PC-9 (cell line): Measurements from ENCODE around the gene RHOC. TPM values are rescaled to one million over a fixed set of nuclear protein-coding genes. Genes with fewer than 3 reads are reported as not detected.

ENCODE experiments used
- BruUV-seq: library from RNA; stranded (reverse); fragments of 400-500 nt; replicated peaks from 2 replicates; lab custom pipeline; 2021; lab: Mats Ljungman, UMichigan
- CTCF ChIA-PET: fragments of 300-600 bp; sonication (Branson Sonifier 250); formaldehyde crosslinking; loops from one replicate; lab custom pipeline; 2022; ENCODE audit warnings: antibody characterized with exemption; lab: Charles Lee
- POLR2A ChIA-PET: fragments of 300-600 bp; sonication (Branson Sonifier 250); formaldehyde crosslinking; loops from one replicate; lab custom pipeline; 2022; ENCODE audit warnings: antibody characterized with exemption; ENCODE audit not compliant: unreplicated experiment; lab: Charles Lee
- DNase-seq, 2 experiments: peaks; one replicate each; pipeline versions ENCODE4 v3.0.0 to v3.0.0-alpha.2; 2015 to 2022; ENCODE audit warnings: mixed read lengths in 1 of 2
- H2AFZ ChIP-seq: fragments of 200-600 bp; sonication (generic); 2 replicates; pipeline ENCODE4 v1.8.1; 2017; ENCODE audit warnings: antibody characterized with exemption
- H3F3A ChIP-seq: fragments of 200-600 bp; sonication (generic); 2 replicates; pipeline ENCODE4 v1.8.1; 2017; ENCODE audit warnings: antibody characterized with exemption, mild to moderate bottlenecking, low read depth; ENCODE audit not compliant: insufficient read depth
- H3K27ac ChIP-seq: fragments of 200-600 bp; sonication (generic); 2 replicates; pipeline ENCODE4 v1.6.1; 2016; ENCODE audit warnings: mixed run types
- H3K27me3 ChIP-seq: fragments of 200-600 bp; sonication (generic); 2 replicates; pipeline ENCODE4 v1.6.1; 2016; ENCODE audit warnings: low read depth, mixed run types; ENCODE audit not compliant: insufficient read depth
- H3K36me3 ChIP-seq: fragments of 200-600 bp; sonication (generic); 2 replicates; pipeline ENCODE4 v1.6.1; 2016; ENCODE audit warnings: low read depth, mixed run types
- H3K4me1 ChIP-seq: fragments of 200-600 bp; sonication (generic); replicated peaks from 2 replicates; pipeline ENCODE4 v1.6.1; 2016; ENCODE audit warnings: mixed run types; ENCODE audit not compliant: insufficient read depth
- H3K4me2 ChIP-seq: fragments of 200-600 bp; sonication (generic); 2 replicates; pipeline ENCODE4 v1.6.1; 2017; ENCODE audit warnings: mixed run types
- H3K4me3 ChIP-seq: fragments of 200-600 bp; sonication (generic); 2 replicates; pipeline ENCODE4 v1.6.1; 2016; ENCODE audit warnings: mixed run types
- H3K79me2 ChIP-seq: fragments of 200-600 bp; sonication (generic); 2 replicates; pipeline ENCODE4 v1.6.1; 2017; ENCODE audit warnings: low read depth, mixed run types
- H3K9me2 ChIP-seq: fragments of 200-600 bp; sonication (generic); 2 replicates; pipeline ENCODE4 v1.8.1; 2017; ENCODE audit warnings: mild to moderate bottlenecking; ENCODE audit not compliant: insufficient read depth
- H3K9me3 ChIP-seq: fragments of 200-600 bp; sonication (generic); 2 replicates; pipeline ENCODE4 v1.8.1; 2016; ENCODE audit warnings: low read depth; ENCODE audit not compliant: insufficient read depth
- H4K20me1 ChIP-seq: fragments of 200-600 bp; sonication (generic); 2 replicates; pipeline ENCODE4 v1.8.1; 2017; ENCODE audit not compliant: insufficient read depth
- EZH2 ChIP-seq: fragments of 200-600 bp; sonication (generic); IDR thresholded peaks from 2 replicates; pipeline ENCODE4 v1.8.0; 2017; ENCODE audit warnings: antibody characterized with exemption, low read depth
- intact Hi-C: fragments of 100-400 bp; cut with micrococcal nuclease; formaldehyde crosslinking; loops from one replicate; pipeline ENCODE4 v1.10.0; 2022; ENCODE audit not compliant: unreplicated experiment
- total RNA-seq: library from RNA; stranded (reverse); gene quantifications from 2 replicates; pipeline ENCODE4 v1.2.3, GENCODE V29; 2021
- TF ChIP-seq, protein P1 (sequence below): fragments of 200-600 bp; sonication (generic); conservative IDR thresholded peaks from 2 replicates; pipeline ENCODE4 v1.6.1; 2017; ENCODE audit warnings: mixed run types, antibody characterized with exemption, mild to moderate bottlenecking, moderate library complexity

Gene RHOC
- total RNA-seq, 1 experiment from 2014 or later = 200 TPM

DNA sequence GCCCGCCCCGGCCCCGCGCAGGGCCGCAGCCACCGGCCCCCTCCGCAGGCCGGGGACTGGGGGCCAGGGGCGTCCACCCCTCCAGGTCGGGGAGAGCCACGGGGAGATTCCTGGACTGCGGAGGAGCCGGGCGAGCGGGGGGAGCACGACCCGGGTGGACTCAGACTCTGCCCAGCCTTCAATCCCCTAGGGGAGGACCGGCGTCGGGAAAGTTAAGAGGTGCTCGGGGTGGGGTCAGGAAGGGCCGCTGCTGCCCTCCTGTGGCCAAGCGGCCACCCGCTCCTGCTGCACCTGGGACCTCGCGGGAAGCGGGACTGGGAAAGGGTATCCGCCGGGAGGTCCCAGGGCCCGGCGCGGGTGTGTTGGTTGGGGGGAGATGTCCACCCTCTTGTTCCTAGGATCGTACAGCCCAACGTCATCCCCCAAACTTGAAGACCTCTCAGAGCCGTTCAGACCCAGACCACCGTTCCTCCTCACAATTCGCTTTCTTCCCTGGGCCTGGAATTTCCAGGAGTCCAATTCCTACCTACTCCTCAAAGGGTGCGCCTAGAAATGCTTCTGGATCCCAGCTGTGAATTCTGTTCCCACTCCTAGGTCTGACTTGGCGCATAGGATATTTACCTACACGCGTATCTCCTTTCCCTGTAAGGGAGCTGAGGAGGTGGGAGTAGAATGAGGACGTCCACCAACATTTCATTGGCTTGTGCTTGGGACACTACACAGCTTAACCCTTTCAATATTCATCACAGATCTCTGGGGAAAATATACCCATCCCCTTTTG is 484 bp upstream of the RHOC start:
- TF ChIP-seq EZH2 = no peak
- TF ChIP-seq, protein P1, sequence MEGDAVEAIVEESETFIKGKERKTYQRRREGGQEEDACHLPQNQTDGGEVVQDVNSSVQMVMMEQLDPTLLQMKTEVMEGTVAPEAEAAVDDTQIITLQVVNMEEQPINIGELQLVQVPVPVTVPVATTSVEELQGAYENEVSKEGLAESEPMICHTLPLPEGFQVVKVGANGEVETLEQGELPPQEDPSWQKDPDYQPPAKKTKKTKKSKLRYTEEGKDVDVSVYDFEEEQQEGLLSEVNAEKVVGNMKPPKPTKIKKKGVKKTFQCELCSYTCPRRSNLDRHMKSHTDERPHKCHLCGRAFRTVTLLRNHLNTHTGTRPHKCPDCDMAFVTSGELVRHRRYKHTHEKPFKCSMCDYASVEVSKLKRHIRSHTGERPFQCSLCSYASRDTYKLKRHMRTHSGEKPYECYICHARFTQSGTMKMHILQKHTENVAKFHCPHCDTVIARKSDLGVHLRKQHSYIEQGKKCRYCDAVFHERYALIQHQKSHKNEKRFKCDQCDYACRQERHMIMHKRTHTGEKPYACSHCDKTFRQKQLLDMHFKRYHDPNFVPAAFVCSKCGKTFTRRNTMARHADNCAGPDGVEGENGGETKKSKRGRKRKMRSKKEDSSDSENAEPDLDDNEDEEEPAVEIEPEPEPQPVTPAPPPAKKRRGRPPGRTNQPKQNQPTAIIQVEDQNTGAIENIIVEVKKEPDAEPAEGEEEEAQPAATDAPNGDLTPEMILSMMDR = peak; percentile 93
- DNase-seq = peak; percentile 84 to 90
- intact Hi-C loops = loop anchor here (1.0 to 10.0 kb wide), 4 partner anchors 88 to 317 kb away; partner anchors contain the start of genes CAPZA1 and ST7L
- Histone ChIP-seq H3K4me2 (peak overlapping the region; percentile 74), H3K27me3 (no peaks in the 10 kb centered on the region), H3K36me3 (peaks cover 7% of the 10 kb centered on the region), H3K4me1 (peaks cover 38% of the 10 kb centered on the region), H3F3A (peaks cover 24% of the 10 kb centered on the region), H3K9me3 (no peaks in the 10 kb centered on the region), H2AFZ (peak overlapping the region; percentile 70), H3K79me2 (peaks cover 34% of the 10 kb centered on the region), H4K20me1 (no peaks in the 10 kb centered on the region), H3K27ac (no peak overlapping the region), H3K9me2 (no peaks in the 10 kb centered on the region), H3K4me3 (peak overlapping the region; percentile 87)
- ChIA-PET CTCF (interaction anchor here (0.5 to 1.0 kb wide), 4 partner anchors 33 to 156 kb away, joined by 3 to 5 read pairs (median 4); partner anchors contain the start of gene MOV10), POLR2A (no interaction called here)
- no TSS peak for BruUV-seq

DNA sequence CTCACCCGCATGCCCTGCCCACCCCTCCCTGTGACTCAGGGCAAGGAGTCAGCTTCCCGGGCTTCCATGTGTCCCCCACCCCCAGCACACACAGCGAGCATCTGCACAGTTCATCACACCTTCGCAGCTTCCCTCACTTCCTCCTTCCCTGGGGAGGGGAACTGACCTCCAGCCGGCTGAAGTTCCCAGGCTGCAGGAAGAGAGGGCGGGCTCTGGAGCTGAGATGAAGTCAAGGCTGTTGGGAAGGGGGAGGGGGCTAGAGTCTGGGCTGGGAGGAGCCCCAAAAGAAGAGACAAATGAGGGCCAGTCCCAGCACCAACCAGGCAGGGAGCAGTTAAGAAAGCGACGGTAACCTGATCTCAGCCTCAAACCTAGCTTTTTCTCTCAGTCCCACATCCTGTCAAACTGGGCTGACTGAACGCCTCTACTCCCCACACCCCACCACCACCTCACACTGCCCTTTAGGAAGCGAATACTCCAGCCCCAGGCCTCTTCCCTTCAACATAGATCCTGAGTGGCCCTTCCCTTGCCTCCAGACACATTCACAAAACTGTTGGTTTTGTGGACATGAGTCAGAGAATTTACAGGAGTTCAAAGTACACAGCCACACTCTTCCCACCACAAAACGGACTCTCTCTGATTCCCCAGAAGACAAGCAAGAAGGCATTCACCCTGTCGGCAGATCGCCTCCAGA is 1.8 kb downstream of the RHOC start:
- Histone ChIP-seq H3K4me1 (peaks cover 61% of the 10 kb centered on the region), H3K79me2 (peaks cover 44% of the 10 kb centered on the region), H3K27me3 (no peaks in the 10 kb centered on the region), H3K36me3 (peaks cover 21% of the 10 kb centered on the region), H2AFZ (peak overlapping the region; percentile 35; the same call in 1 of the 2 replicates), H3F3A (peaks cover 34% of the 10 kb centered on the region), H3K9me3 (no peaks in the 10 kb centered on the region), H4K20me1 (no peaks in the 10 kb centered on the region), H3K27ac (peak overlapping the region; percentile 89), H3K4me2 (peak overlapping the region; percentile 91), H3K4me3 (peak overlapping the region; percentile 87), H3K9me2 (no peaks in the 10 kb centered on the region)
- BruUV-seq = no TSS peak
- no peak for TF ChIP-seq EZH2
- TF ChIP-seq, protein P1 = no peak
- peak; percentile 94 to 100 for DNase-seq
- intact Hi-C loops = loop anchor here (1.0 to 10.0 kb wide), 2 partner anchors 31 to 240 kb away; partner anchors contain the start of gene MOV10
- CTCF ChIA-PET = interaction anchor here (0.6 to 1.2 kb wide), 4 partner anchors 30 to 311 kb away, joined by 3 to 11 read pairs (median 4); partner anchors contain the start of gene MOV10
- POLR2A ChIA-PET = interaction anchor here (0.6 to 1.0 kb wide), 8 partner anchors 30 to 1556 kb away, joined by 4 to 16 read pairs (median 6); partner anchors contain the start of genes LRIG2 and MOV10

DNA sequence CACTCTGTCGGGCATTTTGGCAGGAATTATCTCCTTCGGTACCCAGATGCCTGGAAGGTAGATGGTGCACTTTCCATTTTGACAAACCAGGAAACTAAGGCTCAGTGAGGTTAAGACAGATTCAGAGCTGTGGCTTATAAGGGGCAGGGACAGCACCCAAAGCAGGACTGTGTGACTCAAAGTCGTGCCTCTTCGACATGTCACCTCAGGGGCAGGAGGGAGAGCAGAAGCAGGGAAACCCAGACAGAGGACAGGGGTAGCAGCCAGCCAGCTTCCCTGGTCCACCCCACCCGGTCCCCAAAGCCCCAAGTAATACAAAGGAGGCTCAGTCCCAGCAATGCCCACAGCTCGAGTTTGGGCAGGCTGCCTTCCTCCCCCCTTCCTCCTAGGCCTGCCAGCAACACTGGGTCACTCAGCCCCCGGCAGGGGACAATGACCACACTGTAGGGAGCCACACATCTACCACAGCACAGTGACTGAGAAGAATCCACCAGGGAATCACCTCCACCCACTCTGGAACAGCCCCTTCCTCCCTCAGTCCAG is 2.5 kb downstream of the RHOC start:
- peaks cover 68% of the 10 kb centered on the region for H3K4me1 ChIP-seq
- TF ChIP-seq, protein P1 = no peak
- H4K20me1 ChIP-seq = no peaks in the 10 kb centered on the region
- intact Hi-C loops = loop anchor here (10.0 kb wide), 1 partner anchor 240 kb away; no protein-coding TSS in a partner anchor
- H3K27me3 ChIP-seq = no peaks in the 10 kb centered on the region
- peaks cover 40% of the 10 kb centered on the region for H3F3A ChIP-seq
- H2AFZ ChIP-seq = peak overlapping the region; percentile 35; the same call in 1 of the 2 replicates
- peak overlapping the region; percentile 50 for H3K4me3 ChIP-seq
- peaks cover 44% of the 10 kb centered on the region for H3K79me2 ChIP-seq
- peaks cover 21% of the 10 kb centered on the region for H3K36me3 ChIP-seq
- no peak for DNase-seq
- H3K4me2 ChIP-seq = peak overlapping the region; percentile 91
- no peaks in the 10 kb centered on the region for H3K9me3 ChIP-seq
- no TSS peak for BruUV-seq
- H3K9me2 ChIP-seq = no peaks in the 10 kb centered on the region
- H3K27ac ChIP-seq = peak overlapping the region; percentile 89
- CTCF ChIA-PET = interaction anchor here (0.6 to 1.2 kb wide), 4 partner anchors 30 to 310 kb away, joined by 3 to 11 read pairs (median 4); partner anchors contain the start of gene MOV10
- POLR2A ChIA-PET = interaction anchor here (0.6 to 1.0 kb wide), 7 partner anchors 30 to 1556 kb away, joined by 3 to 16 read pairs (median 7); partner anchors contain the start of genes LRIG2 and MOV10
